HG03520 (cell line): ENCODE data around the gene MS4A7.
A peak's percentile ranks its signal among the peaks of the same experiment; 100 is the strongest.
"Not testable (repeated sequence)": the region's sequence is repeated elsewhere in the genome, so short reads cannot be mapped to it uniquely, and the experiment has no call there.

Source experiments
- ATAC-seq: cut with Tn5 transposase; IDR thresholded peaks from one replicate; pipeline ENCODE4 v1.9.1; 2021; ENCODE audit warnings: mild to moderate bottlenecking, moderate library complexity; ENCODE audit not compliant: unreplicated experiment

The MS4A7 gene, protein sequence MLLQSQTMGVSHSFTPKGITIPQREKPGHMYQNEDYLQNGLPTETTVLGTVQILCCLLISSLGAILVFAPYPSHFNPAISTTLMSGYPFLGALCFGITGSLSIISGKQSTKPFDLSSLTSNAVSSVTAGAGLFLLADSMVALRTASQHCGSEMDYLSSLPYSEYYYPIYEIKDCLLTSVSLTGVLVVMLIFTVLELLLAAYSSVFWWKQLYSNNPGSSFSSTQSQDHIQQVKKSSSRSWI

DNA sequence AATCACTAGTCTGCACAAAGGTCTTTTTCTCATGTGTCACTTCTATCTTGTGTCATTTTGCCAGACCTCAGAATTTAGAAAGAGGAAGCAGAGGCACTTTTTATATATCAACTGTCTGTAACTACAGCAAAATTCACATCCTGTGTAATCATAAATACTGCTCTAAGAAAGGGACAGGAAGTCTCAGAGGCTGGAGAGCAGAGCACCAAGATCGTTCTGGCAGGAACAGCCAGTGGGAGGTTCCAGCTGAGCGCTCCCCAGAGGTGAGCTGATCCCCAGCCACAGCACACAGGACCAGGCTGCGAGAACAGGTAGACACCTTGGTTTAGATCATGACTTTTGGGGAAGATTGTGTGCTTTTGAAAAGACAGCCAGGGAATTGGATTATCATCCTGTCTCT lies at the start of gene MS4A7:
Gene MS4A7 (plus strand): TSS at position 179 of the 400 bp plus-strand sequence. CDS start 4,610 bp downstream, outside the sequence.
- peak; percentile 84 for ATAC-seq

DNA sequence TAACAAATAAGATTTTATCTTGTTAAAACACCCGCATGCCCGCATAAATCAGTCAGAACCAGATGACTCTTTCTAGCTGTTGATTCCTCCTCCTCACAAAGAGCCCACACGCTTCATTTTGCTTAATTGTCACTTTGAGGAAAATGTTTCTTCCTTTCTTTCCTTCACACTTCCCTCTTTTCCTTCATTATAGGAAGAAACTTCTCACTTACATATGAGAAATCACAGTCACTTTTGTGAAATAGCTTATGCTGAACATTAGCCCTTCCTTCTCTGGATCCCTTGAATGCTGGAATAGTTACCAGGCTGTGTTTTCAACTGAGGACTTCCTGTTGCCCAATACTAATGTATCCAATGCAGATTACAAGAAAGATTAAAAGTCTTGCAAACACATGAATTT lies 45.5 kb upstream of the MS4A7 start:
- ATAC-seq = no peak

DNA sequence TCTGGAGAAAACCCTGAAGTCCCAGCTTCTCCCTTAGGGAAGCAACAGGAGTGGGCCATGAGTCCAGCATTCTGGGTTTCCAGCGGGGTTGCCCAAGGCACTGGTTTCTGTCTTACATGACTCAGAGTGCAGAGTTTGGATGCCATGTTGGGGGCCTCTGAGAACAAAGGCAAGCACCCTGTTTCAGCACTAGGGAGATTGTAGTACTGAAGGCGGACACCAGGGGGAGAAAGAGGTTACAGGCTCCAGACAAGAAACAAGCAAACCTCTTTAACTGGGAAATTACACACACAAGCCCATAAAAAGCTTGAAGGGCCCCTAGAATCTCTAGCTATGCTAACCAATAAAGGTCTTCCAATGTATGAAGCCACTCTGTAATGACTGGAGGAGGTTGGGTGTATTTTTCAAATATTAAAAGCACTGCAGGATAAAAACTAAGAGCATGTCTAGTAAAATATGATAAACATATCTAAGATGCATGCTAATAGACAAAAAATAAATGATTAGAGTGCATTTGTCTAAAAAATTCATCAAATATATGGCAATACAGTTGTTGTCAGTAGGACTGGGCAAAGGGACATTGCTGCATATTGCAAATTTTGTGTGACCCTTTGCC lies 44.2 kb upstream of the MS4A7 start:
- ATAC-seq = no peak

DNA sequence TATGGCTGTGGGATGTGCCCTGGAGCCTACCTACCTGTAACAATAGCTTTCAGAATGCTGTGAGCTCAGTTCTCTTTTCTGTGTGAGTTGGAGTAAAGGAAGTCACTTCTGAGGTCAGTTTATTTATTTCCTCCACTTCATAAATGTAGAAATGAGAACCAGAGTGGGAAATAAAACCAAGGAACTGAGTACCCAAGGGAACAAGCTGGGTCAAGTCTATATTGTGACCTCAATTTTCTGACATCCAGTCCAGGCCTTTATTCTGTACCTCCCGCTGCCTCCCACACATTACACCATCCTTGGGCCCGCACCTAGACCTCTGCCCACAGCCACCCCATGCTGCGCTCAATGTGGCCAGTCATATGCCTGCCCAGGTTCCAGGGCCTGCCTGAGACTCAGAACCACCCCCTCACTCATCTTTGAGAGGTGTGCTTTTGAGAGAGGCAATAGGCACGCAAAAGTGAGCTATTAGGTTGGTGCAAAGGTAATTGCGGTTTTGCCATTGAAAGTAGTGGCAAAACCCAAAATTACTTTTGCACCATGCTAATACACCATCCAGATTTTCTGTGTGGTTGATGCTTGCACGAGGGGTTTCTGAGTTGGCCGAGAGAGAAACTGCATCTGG lies 41.5 kb upstream of the MS4A7 start:
- no peak for ATAC-seq

DNA sequence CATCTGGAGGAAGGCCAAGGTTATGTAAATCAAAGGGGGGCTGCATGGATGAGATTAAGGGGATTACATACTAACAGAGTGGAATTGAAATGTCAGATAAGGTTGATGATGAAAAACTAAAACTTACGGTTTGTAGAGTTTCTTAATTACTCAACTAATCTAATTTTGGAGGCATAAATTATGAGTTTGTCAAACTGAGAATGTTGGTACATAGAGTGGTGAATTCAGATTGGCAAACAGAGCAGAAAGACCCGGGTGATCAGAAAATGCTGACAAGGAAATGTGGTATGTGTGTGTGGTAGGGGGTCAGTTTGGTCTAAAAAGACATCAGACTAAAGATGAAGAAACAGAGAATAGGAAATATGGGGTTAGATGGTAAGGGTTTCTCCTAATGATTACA lies 40.3 kb upstream of the MS4A7 start:
- ATAC-seq = no peak

DNA sequence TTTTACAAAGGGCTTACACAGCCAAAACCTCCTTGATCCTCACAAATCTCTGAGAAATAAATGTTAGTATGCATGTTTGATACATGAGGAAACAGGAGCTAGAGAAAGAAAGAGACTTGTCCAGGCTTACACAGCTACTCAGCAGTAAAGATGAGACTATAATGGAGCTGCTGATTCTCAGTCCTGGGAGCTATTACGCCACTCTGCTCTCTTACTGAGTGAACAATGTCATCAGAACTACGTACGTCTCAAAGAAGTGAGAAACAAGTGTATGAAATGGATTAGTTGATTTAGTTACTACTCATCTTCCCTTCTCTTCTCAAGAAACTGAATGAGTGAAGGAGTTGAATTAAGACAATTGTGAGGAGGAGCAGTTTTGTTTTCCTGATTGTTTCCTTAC lies 39.0 kb upstream of the MS4A7 start:
- ATAC-seq = no peak

DNA sequence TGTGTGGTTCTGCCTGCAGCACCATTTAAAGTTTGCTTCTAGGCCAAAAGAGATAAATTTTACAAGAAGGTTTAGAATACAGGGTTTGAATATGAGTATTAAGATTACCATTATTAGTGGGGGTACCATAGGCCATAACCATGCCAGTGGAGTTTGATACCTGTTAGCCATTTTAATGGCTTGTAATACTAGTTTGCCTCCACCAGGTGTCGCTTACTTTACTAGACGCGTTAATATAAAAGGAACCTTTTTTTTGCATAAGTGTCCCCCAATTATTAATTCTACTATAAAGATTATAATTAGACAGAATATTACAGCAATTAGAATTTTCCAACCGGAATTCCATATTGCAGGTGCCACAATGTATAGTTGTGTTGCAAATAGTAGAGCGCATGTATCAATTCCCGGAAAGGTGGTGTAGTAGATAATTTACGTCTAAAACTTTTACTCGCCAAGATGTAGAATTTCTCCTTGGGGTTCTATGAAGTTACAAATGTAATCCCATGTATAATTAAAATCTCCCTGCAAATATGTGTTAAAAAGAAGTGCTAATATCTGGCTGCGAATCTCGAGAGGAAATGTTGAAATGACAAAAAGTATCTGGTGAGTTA lies 35.1 kb upstream of the MS4A7 start:
- ATAC-seq = no peak

DNA sequence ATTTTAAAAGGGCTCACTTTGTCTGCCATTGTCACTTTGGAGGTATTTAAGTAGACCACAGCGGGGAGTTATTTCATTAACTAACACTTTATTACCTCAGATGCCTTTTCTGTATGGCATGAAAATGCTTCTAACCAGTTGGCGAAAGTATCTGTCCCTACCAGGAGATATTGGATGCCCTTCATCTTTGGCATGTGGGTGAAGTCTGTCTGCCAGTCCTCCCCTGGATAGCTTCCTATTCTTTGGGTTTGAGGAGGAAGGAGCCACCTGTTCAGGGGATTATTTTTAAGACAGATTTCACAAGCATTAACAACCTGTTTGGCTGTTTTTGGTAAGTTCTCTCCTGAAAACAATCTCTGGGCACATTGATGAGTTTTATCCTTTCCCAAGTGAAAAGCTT lies 34.2 kb upstream of the MS4A7 start:
- ATAC-seq = no peak

DNA sequence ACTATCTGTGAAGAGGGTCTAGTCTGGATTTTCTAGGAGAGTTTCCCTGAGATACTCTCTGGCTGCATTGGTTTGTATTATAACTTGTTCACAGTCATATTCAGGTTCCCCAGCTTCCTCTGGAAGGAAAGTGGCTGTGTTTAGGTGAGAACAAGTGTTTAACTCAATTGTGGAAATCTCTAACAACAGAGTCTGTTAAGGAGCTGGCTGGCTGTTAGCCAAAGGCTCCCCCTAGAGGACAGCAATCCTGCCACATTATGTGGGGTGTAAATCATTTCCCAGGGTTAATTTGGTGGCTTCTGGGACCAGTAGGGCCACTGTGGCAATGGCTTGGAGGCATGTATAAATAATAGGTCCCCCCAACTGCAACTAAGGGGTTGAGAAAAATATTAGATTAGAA lies 32.8 kb upstream of the MS4A7 start:
- ATAC-seq = no peak

DNA sequence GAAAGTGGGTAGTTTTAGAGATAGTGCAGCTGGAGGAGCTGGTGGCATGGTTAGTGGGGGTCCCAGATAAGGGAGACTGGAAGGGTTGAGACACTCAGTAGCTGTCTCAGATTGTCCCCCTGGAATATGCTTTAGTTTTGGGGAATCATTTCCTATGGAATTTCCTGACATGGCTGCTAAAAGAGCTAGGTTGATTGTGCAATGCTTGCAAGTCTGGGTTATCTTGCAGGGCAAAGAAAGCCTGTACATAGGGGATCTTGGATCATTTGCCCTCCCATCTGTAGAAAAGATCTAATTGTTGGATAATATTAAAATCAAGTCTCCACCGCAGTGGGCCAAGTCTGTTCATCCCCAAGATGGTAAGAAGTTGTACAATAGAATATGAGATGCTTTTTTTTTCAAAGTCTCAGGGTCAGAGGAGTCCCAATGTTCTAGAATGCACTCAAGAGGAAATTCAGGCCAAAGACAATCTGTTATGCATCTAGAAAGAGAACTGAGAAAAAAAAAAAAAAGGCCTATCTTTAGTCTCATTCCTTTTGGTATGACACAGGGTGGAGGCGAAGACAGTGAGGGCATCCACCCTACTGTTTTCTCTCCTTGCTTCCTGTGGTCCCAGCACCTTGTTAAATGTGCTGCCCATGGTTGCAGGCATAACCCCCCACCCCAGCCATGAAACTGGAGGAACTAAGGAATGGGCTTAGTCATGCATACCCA lies 31.1 kb upstream of the MS4A7 start:
- ATAC-seq = peak; percentile 49

DNA sequence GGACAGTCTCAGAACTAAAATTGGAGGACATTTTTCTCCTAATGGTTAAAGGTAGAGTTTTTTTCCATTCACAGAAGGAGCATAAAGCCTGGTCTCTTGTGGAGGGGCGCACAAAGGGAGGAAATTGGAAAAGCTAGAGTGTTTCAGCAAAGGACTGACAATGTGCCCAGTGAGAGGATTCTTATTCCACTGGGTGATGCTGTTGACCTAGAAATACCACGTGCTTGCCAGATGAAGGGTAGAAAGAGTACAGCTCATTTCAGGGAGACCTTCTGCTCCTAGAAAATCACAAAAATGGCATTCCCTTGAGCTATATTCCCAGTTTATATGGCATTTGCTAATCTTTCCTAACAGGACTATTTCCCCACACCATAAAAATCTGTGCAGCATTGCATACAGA lies 30.2 kb upstream of the MS4A7 start:
- ATAC-seq = no peak

DNA sequence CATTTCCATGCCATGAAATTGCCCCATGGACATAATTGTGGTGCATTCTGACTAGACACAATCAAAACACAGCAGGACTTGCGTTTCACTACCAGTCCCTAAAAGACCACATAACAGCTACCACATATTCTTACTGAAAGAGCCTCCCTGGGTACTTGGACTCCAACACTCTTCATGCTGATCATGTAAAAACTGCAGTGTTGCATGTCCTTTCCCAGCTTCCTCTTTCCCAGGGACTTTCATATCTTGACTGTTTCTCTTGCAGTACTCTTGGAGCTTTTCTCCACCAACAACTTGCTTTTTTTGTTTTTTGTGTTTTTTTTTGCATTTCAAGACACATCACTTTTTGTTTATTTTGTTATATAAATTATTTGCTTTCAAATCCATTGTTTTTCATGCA lies 28.3 kb upstream of the MS4A7 start:
- no peak for ATAC-seq

DNA sequence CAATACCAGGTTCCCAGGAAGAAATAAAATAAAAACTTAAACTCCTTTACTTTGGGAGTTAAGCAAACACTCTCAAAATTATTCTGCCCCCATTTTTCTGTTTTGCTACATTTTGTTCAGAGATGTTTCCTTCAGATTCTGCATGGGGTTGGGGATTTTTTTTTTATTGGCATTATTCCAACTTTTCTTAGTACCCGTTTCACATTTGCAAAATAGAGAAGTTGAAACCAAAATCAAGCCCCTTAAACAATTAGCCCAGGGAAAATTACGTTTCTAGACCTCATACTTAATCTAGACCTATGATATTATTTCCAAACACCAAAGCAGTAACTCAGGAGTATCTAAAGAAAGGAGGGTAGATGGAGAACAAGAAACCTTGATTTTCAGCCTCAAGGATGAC lies 20.6 kb upstream of the MS4A7 start:
- no peak for ATAC-seq

DNA sequence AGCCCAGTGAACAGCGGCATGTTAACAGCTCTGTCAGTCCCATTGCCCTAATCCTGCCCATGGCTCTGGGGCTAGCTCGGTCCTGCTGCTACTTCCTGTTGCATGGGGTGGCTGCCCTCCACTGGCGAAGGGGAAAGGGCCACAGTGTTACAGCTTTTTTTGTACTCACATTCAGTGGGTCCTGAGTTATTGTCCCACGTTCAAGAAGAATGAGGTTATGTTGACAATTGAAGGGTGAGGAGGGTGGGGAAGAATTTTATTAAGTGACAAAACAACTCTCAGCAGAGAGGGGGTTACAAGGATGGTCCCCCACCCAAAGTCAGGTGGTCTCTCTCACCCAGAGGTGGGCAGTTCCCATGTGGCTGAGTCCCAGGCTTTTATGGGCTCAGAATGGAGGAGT lies 17.7 kb upstream of the MS4A7 start:
- no peak for ATAC-seq

DNA sequence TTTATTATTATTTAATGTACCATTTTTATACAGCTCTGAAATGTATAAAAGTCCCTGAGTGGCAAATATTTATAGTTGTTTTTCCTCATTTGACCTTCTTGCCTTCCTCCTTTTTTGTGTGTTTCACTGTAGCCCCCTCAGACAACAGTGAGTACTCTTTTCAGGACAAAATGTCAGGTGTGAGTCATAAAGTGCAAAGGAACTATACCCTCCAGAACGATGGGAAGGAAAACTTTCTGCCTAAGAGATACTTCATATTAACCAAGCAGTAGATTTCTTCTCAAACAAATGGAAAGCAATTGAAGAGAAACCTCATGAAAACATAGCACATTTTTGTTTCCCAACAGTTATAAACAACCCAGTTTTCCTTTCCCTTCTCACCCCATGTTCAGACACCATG lies 16.1 kb upstream of the MS4A7 start:
- ATAC-seq = no peak

DNA sequence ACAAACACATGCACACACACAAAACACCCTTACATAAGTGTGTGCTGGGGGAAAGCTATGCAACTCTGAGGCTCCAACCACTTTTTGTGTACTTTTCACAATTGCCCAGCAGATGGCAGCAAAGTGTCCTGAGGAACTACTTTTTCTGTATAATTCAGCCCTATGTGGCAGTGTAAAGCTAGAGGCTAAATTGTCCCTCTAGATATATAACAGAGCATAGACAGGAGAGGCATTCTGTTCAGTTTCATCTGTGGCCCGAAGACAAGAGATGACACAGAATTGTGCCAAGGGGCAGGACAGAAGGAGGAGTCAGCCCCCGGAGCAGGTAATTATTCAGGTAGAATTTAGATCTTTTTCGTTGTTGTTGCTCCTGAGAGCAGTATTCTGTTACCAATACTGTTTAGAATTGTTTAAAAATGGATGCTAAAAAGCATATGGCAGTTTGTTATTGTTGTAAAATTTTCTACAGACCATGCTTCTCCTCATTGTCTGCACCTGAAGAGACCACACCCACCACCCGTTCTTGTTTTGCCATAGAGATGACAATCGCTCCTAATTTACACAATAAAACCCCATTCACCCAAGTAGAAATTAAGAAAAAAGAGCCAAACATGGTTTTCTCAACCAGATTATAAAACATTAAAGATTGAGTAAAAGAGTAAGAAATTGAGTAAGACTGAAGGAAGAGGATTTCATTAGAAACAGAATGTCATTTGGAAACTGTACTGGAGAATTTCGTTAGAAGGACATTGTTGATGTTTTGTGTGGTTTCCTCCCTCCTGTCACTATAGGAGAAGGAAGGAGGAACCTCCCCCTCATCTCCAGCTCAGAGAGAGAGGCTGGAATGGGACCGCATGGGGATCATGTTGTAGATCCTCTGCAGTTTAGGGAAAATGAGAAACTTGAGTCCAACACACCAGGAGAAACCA lies 14.5 kb upstream of the MS4A7 start:
- ATAC-seq = peak; percentile 68

DNA sequence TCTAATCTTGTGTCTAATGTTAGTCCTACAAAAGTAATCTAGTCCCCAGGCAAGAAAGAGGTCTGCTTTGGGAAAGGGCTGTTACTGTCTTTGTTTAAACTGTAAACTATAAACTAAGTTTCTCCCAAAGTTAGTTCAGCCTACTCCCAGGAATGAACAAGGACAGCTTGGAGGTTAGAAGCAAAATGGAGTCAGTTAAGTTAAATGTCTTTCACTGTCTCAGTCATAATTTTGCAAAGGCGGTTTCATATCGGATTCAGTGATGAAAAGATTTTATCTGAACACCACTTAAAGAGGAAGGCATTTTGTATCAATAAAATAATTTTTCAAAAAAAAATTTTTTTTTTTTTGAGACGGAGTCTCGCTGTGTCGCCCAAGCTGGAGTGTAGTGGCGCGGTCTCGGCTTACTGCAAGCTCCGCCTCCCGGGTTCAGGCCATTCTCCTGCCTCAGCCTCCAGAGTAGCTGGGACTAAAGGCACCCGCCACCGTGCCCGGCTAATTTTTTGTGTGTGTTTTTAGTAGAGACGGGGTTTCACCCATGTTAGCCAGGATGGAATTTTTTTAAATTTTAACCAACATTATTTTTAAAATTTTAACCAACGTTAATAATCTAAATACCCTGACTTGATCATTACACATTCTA lies 11.9 kb upstream of the MS4A7 start:
- not testable (repeated sequence) for ATAC-seq

DNA sequence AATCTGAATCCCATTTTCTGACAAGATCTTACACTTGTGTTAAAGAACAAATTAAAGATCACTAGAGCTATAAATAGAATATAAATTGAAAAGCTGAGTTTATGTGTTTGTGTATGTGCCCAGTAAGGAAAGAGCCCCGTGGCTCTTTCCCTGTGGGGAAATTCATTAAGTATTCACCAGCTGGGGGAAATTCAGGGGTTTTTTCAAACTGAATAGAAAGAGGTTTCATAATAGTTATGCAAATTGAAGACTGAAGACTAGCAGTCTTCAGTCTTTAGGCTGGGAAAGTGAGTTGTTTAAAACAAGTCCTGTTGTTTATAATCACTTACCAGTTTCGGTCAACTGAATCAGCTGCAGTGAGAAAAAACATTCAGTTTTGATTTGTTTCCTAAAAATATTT lies 11.3 kb upstream of the MS4A7 start:
- peak; percentile 80 for ATAC-seq

DNA sequence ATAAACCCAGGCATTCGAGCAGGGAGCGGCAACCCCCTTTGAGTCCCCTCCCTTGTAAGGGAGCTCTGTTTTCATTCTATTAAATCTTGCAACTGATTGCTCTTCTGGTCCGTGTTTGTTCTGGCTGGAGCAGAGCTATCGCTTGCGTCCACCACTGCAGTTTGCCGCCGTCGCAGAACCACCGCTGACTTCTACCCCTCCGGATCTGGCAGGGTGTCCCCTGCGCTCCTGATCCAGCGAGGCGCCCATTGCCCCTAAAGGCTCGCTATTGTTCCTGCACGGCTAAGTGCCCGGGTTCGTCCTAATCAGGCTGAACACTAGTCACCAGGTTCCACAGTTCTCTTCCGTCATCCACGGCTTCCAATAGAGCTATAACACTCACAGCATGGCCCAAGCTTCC lies 10.4 kb upstream of the MS4A7 start:
- no peak for ATAC-seq

DNA sequence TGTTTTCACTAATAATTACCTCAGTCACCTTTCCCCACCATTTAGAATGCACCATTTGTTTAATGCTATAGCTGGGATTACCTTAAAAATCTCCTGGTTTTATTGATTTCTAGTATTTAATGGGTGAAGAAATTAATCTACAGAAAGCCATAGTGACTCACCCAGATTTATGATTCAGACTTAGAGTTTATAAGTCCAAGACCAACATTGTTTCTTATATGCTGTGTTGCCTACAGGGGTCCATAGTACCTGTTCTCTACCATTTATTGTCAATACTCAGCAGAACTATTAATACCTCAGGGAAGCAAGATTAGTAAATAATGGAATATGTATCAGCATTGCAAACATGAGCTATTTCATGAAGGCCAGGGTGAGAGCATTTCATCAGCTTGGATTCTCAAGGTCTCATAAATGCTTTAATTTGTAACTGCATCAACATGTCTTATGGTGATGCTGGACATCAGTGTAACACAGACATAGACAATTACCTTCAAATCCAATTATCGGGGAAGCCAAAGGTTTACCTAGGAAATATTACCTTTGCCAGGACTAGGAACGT lies 8.0 kb upstream of the MS4A7 start:
- no peak for ATAC-seq
